K562 (cell line): ENCODE results near the gene FES. TPM values are rescaled to one million over a fixed set of nuclear protein-coding genes. Genes with fewer than 3 reads are reported as not detected.

Experiments
- EZH2 ChIP-seq: IDR thresholded peaks from 2 replicates; pipeline ENCODE4 v1.6.1; 2012; ENCODE audit warnings: low read depth, mild to moderate bottlenecking, inconsistent platforms, low read length, borderline replicate concordance
- FOXM1 ChIP-seq, 2 experiments: fragments of 450-650 bp in 1 of 2; sonication (generic) in 1 of 2; formaldehyde crosslinking in 1 of 2; IDR thresholded peaks; 2 replicates each; pipeline versions ENCODE4 v1.6.1 to v1.9.0; 2017 to 2022; ENCODE audit warnings: low read depth in 2 of 2, mild to moderate bottlenecking in 2 of 2, missing genetic modification reagents in 1 of 2, moderate library complexity in 1 of 2
- PHF20 ChIP-seq: fragments of 450-650 bp; IDR thresholded peaks from 2 replicates; pipeline ENCODE4 v1.6.1; 2018; ENCODE audit not compliant: partially characterized antibody
- RFX1 ChIP-seq: fragments of 450-650 bp; IDR thresholded peaks from 2 replicates; pipeline ENCODE4 v1.6.1; 2016; ENCODE audit warnings: mild to moderate bottlenecking, moderate library complexity
- SMC3 ChIP-seq: conservative IDR thresholded peaks from 2 replicates; pipeline ENCODE4 v1.6.1; 2011; ENCODE audit warnings: low read depth, low read length, improper control_type of control experiment; ENCODE audit not compliant: insufficient read depth
- TAF1 ChIP-seq: IDR thresholded peaks from 2 replicates; pipeline ENCODE4 v1.6.1; 2011; ENCODE audit warnings: mild to moderate bottlenecking, low read length, moderate library complexity; ENCODE audit not compliant: insufficient read depth, control insufficient read depth, severe bottlenecking; ENCODE audit errors: extremely low read depth
- polyA plus RNA-seq, 8 experiments: library from polyadenylated mRNA; depleted of rRNA in 4 of 8; stranded (reverse) in 5 of 8; unstranded in 3 of 8; fragments of >200 nt; fragmentation: Nextera tagmentation in 2 of 8; fragmentation: Illumina TruSeq in 1 of 8; extraction: Ambion mirVana in 2 of 8; extraction: Trizol in 1 of 8; gene quantifications; 2 replicates each; pipeline versions ENCODE4 v1.2.1 to v1.2.3, GENCODE V29; 2011 to 2014; ENCODE audit warnings: inconsistent platforms in 1 of 8, missing spikeins in 1 of 8
- total RNA-seq, 7 experiments: library from RNA; depleted of rRNA in 6 of 7; stranded (reverse); fragments of >200 nt in 6 of 7; fragmentation: Illumina TruSeq in 2 of 7; extraction: Trizol in 2 of 7; gene quantifications; 2 replicates each; pipeline versions ENCODE4 v1.2.1 to v1.2.3, GENCODE V29; 2011 to 2021; ENCODE audit warnings: low replicate concordance in 1 of 7
- TF ChIP-seq, protein P1 (sequence below): fragments of 450-650 bp; IDR thresholded peaks from 2 replicates; pipeline ENCODE4 v1.6.1; 2016; ENCODE audit warnings: mild to moderate bottlenecking, moderate library complexity
- TF ChIP-seq, protein P2 (sequence below): fragments of 250-450 bp; sonication (Bioruptor Pico); IDR thresholded peaks from 2 replicates; pipeline ENCODE4 v1.4.0; 2020; ENCODE audit warnings: mild to moderate bottlenecking, moderate library complexity, borderline replicate concordance
- TF ChIP-seq, protein P3 (sequence below): fragments of 250-450 bp; sonication (Bioruptor Pico); IDR thresholded peaks from 2 replicates; pipeline ENCODE4 v1.8.0; 2021; ENCODE audit warnings: moderate library complexity, mild to moderate bottlenecking, inconsistent platforms

The FES gene
- total and polyA plus RNA-seq, 9 of the 15 experiments (the other 6 are each of a cell fraction or from before 2014, with no cell fraction given), result 0.38 to 2.6 (median 0.82) TPM

GRCh38 chr15:90840954-90841353 lies 43.4 kb upstream of the FES start (continued):
- TF ChIP-seq TAF1, result peak; percentile 38
- TF ChIP-seq EZH2, result no peak
- no peak for TF ChIP-seq RFX1
- TF ChIP-seq FOXM1 (IDR thresholded peaks at IDR 0.05; ENCODE audit: low read depth), result peak; percentile 90
- TF ChIP-seq FOXM1 (CRISPR knock-in tag; IDR thresholded peaks at IDR 0.05; ENCODE audit: low read depth), result no peak
- TF ChIP-seq, protein P1, sequence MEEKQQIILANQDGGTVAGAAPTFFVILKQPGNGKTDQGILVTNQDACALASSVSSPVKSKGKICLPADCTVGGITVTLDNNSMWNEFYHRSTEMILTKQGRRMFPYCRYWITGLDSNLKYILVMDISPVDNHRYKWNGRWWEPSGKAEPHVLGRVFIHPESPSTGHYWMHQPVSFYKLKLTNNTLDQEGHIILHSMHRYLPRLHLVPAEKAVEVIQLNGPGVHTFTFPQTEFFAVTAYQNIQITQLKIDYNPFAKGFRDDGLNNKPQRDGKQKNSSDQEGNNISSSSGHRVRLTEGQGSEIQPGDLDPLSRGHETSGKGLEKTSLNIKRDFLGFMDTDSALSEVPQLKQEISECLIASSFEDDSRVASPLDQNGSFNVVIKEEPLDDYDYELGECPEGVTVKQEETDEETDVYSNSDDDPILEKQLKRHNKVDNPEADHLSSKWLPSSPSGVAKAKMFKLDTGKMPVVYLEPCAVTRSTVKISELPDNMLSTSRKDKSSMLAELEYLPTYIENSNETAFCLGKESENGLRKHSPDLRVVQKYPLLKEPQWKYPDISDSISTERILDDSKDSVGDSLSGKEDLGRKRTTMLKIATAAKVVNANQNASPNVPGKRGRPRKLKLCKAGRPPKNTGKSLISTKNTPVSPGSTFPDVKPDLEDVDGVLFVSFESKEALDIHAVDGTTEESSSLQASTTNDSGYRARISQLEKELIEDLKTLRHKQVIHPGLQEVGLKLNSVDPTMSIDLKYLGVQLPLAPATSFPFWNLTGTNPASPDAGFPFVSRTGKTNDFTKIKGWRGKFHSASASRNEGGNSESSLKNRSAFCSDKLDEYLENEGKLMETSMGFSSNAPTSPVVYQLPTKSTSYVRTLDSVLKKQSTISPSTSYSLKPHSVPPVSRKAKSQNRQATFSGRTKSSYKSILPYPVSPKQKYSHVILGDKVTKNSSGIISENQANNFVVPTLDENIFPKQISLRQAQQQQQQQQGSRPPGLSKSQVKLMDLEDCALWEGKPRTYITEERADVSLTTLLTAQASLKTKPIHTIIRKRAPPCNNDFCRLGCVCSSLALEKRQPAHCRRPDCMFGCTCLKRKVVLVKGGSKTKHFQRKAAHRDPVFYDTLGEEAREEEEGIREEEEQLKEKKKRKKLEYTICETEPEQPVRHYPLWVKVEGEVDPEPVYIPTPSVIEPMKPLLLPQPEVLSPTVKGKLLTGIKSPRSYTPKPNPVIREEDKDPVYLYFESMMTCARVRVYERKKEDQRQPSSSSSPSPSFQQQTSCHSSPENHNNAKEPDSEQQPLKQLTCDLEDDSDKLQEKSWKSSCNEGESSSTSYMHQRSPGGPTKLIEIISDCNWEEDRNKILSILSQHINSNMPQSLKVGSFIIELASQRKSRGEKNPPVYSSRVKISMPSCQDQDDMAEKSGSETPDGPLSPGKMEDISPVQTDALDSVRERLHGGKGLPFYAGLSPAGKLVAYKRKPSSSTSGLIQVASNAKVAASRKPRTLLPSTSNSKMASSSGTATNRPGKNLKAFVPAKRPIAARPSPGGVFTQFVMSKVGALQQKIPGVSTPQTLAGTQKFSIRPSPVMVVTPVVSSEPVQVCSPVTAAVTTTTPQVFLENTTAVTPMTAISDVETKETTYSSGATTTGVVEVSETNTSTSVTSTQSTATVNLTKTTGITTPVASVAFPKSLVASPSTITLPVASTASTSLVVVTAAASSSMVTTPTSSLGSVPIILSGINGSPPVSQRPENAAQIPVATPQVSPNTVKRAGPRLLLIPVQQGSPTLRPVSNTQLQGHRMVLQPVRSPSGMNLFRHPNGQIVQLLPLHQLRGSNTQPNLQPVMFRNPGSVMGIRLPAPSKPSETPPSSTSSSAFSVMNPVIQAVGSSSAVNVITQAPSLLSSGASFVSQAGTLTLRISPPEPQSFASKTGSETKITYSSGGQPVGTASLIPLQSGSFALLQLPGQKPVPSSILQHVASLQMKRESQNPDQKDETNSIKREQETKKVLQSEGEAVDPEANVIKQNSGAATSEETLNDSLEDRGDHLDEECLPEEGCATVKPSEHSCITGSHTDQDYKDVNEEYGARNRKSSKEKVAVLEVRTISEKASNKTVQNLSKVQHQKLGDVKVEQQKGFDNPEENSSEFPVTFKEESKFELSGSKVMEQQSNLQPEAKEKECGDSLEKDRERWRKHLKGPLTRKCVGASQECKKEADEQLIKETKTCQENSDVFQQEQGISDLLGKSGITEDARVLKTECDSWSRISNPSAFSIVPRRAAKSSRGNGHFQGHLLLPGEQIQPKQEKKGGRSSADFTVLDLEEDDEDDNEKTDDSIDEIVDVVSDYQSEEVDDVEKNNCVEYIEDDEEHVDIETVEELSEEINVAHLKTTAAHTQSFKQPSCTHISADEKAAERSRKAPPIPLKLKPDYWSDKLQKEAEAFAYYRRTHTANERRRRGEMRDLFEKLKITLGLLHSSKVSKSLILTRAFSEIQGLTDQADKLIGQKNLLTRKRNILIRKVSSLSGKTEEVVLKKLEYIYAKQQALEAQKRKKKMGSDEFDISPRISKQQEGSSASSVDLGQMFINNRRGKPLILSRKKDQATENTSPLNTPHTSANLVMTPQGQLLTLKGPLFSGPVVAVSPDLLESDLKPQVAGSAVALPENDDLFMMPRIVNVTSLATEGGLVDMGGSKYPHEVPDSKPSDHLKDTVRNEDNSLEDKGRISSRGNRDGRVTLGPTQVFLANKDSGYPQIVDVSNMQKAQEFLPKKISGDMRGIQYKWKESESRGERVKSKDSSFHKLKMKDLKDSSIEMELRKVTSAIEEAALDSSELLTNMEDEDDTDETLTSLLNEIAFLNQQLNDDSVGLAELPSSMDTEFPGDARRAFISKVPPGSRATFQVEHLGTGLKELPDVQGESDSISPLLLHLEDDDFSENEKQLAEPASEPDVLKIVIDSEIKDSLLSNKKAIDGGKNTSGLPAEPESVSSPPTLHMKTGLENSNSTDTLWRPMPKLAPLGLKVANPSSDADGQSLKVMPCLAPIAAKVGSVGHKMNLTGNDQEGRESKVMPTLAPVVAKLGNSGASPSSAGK, result peak; percentile 78
- no peak for TF ChIP-seq SMC3
- no peak for TF ChIP-seq PHF20
- TF ChIP-seq, protein P2, sequence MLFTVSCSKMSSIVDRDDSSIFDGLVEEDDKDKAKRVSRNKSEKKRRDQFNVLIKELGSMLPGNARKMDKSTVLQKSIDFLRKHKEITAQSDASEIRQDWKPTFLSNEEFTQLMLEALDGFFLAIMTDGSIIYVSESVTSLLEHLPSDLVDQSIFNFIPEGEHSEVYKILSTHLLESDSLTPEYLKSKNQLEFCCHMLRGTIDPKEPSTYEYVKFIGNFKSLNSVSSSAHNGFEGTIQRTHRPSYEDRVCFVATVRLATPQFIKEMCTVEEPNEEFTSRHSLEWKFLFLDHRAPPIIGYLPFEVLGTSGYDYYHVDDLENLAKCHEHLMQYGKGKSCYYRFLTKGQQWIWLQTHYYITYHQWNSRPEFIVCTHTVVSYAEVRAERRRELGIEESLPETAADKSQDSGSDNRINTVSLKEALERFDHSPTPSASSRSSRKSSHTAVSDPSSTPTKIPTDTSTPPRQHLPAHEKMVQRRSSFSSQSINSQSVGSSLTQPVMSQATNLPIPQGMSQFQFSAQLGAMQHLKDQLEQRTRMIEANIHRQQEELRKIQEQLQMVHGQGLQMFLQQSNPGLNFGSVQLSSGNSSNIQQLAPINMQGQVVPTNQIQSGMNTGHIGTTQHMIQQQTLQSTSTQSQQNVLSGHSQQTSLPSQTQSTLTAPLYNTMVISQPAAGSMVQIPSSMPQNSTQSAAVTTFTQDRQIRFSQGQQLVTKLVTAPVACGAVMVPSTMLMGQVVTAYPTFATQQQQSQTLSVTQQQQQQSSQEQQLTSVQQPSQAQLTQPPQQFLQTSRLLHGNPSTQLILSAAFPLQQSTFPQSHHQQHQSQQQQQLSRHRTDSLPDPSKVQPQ, result no peak
- TF ChIP-seq, protein P3, sequence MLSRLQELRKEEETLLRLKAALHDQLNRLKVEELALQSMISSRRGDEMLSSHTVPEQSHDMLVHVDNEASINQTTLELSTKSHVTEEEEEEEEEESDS (CRISPR knock-in tag), result no peak
